Left renal pelvis (tissue), 4 donors: ENCODE data around the gene OR52B6. TPM values are rescaled to one million over a fixed set of nuclear protein-coding genes. Genes with fewer than 3 reads are reported as not detected.

Source experiments
- polyA plus RNA-seq, 4 donors: library from polyadenylated mRNA; unstranded; fragments of 120-200 nt; gene quantifications; one replicate each; pipeline ENCODE4 v1.2.1, GENCODE V29; 2013; ENCODE audit not compliant: insufficient read length in 4 of 4

OR52B6 gene
- polyA plus RNA-seq, 4 donors = 0.20 TPM; not detected in 3

Other genes with a start within 250 kb of the OR52B6 start
- gene OR51B5, start 237.4 kb upstream of the OR52B6 start, polyA plus RNA-seq = under 1 TPM; 0.17 to 0.43 (median 0.41) TPM
- not detected for gene OR51B6, start 229.4 kb upstream of the OR52B6 start, polyA plus RNA-seq
- gene OR51M1, start 197.1 kb upstream of the OR52B6 start, polyA plus RNA-seq = not detected
- gene OR51Q1, start 158.8 kb upstream of the OR52B6 start, polyA plus RNA-seq = under 1 TPM in 1 of 4 donors, not detected in 3; 0.14 TPM
- gene OR51I1, start 139.4 kb upstream of the OR52B6 start, polyA plus RNA-seq = not detected
- not detected for gene OR51I2, start 131.6 kb upstream of the OR52B6 start, polyA plus RNA-seq
- not detected for gene OR52D1, start 92.2 kb upstream of the OR52B6 start, polyA plus RNA-seq
- not detected for gene UBQLN3, start 70.9 kb upstream of the OR52B6 start, polyA plus RNA-seq
- gene UBQLNL, start 64.2 kb upstream of the OR52B6 start, polyA plus RNA-seq = 1 to 10 TPM in 1 of 4 donors, under 1 TPM in 3; 0.33 to 1.2 (median 0.51) TPM
- gene OR52H1, start 32.3 kb upstream of the OR52B6 start, polyA plus RNA-seq = not detected
- 10 to 100 TPM in 3 of 4 donors, 1 to 10 TPM in 1; 3.4 to 69.0 (median 16.9) TPM for gene TRIM6, start 15.8 kb downstream of the OR52B6 start, polyA plus RNA-seq
- 10 to 100 TPM; 10.4 to 11.1 (median 10.5) TPM for gene TRIM34, start 44.1 kb downstream of the OR52B6 start, polyA plus RNA-seq
- gene TRIM5, start 104.2 kb downstream of the OR52B6 start, polyA plus RNA-seq = 10 to 100 TPM; 39.6 to 45.2 (median 43.2) TPM
- gene TRIM22, start 108.9 kb downstream of the OR52B6 start, polyA plus RNA-seq = 10 to 100 TPM in 2 of 4 donors, 1 to 10 TPM in 2; 8.4 to 23.5 (median 9.3) TPM
- not detected for gene OR56B1, start 155.6 kb downstream of the OR52B6 start, polyA plus RNA-seq
- not detected for gene OR52N4, start 173.4 kb downstream of the OR52B6 start, polyA plus RNA-seq
- not detected for gene OR52N5, start 202.5 kb downstream of the OR52B6 start, polyA plus RNA-seq
- gene OR52N1, start 210.4 kb downstream of the OR52B6 start, polyA plus RNA-seq = not detected
- not detected for gene OR52N2, start 228.0 kb downstream of the OR52B6 start, polyA plus RNA-seq